DOHH2 (cell line): Measurements from ENCODE around the gene MYO1F.

ENCODE experiments used
- H3F3A ChIP-seq: fragments of 200-600 bp; sonication (generic), shearing (Covaris generic); 2 replicates; pipeline ENCODE4 v1.6.0; 2016; ENCODE audit warnings: antibody characterized with exemption, mild to moderate bottlenecking; ENCODE audit not compliant: control insufficient read depth, insufficient read depth
- H3K27ac ChIP-seq: fragments of 200-600 bp; sonication (generic); 2 replicates; pipeline ENCODE4 v1.5.1; 2014; ENCODE audit warnings: low read depth, mild to moderate bottlenecking, low read length, moderate library complexity
- H3K27me3 ChIP-seq: fragments of 200-600 bp; sonication (generic); 2 replicates; pipeline ENCODE4 v1.6.1; 2014; ENCODE audit warnings: mild to moderate bottlenecking, low read length, mixed read lengths; ENCODE audit not compliant: control insufficient read depth
- H3K36me3 ChIP-seq: fragments of 200-600 bp; sonication (generic); 2 replicates; pipeline ENCODE4 v1.6.1; 2014; ENCODE audit warnings: mild to moderate bottlenecking, low read length, moderate library complexity, mixed read lengths; ENCODE audit not compliant: control insufficient read depth
- H3K4me1 ChIP-seq: fragments of 200-600 bp; sonication (generic); 2 replicates; pipeline ENCODE4 v1.6.1; 2014; ENCODE audit warnings: mild to moderate bottlenecking, low read length, mixed read lengths; ENCODE audit not compliant: control insufficient read depth
- H3K4me2 ChIP-seq: fragments of 200-600 bp; sonication (generic); 2 replicates; pipeline ENCODE4 v1.6.0; 2014; ENCODE audit warnings: mild to moderate bottlenecking, low read length, moderate library complexity
- H3K4me3 ChIP-seq: fragments of 200-600 bp; sonication (generic); 2 replicates; pipeline ENCODE4 v1.5.1; 2014; ENCODE audit warnings: mild to moderate bottlenecking, low read length, mixed read lengths
- H3K79me2 ChIP-seq: fragments of 200-600 bp; sonication (generic); 2 replicates; pipeline ENCODE4 v1.6.1; 2014; ENCODE audit warnings: mild to moderate bottlenecking, low read length, mixed read lengths; ENCODE audit not compliant: control insufficient read depth
- H3K9me2 ChIP-seq: fragments of 200-600 bp; sonication (generic); replicated peaks from 2 replicates; pipeline ENCODE4 v1.6.1; 2014; ENCODE audit warnings: mild to moderate bottlenecking, low read length, mixed read lengths; ENCODE audit not compliant: control insufficient read depth
- H3K9me3 ChIP-seq: fragments of 200-600 bp; sonication (generic); 2 replicates; pipeline ENCODE4 v1.6.1; 2014; ENCODE audit warnings: antibody characterized with exemption, low read length, mixed read lengths; ENCODE audit not compliant: control insufficient read depth, insufficient read depth
- H4K20me1 ChIP-seq: fragments of 200-600 bp; sonication (generic); 2 replicates; pipeline ENCODE4 v1.6.0; 2014; ENCODE audit warnings: low read depth, mild to moderate bottlenecking, antibody characterized with exemption, low read length, moderate library complexity; ENCODE audit not compliant: control insufficient read depth, insufficient read depth
- CTCF ChIP-seq: fragments of 200-600 bp; sonication (generic); IDR thresholded peaks from one replicate; pipeline ENCODE4 v1.5.1; 2014; ENCODE audit warnings: antibody characterized with exemption, mild to moderate bottlenecking, low read depth, low read length; ENCODE audit not compliant: poor library complexity, severe bottlenecking
- EZH2phosphoT487 ChIP-seq: fragments of 200-600 bp; sonication (generic); IDR thresholded peaks from 2 replicates; pipeline ENCODE4 v1.6.1; 2017; ENCODE audit warnings: borderline replicate concordance, mild to moderate bottlenecking, antibody characterized with exemption, low read length, moderate library complexity, mixed read lengths

MYO1F gene

GRCh38 chr19:8513036-8513686 lies 64.1 kb downstream of the MYO1F start:
- Histone ChIP-seq H3K4me3 (peak overlapping the region; percentile 85), H4K20me1 (no peaks in the 10 kb centered on the region), H3K79me2 (peaks cover 12% of the 10 kb centered on the region), H3K27ac (peak overlapping the region; percentile 75), H3K36me3 (no peaks in the 10 kb centered on the region; the same call in 1 of the 2 replicates), H3K9me2 (no peaks in the 10 kb centered on the region), H3K4me2 (peak overlapping the region; percentile 87), H3K4me1 (peaks cover 28% of the 10 kb centered on the region), H3F3A (no peaks in the 10 kb centered on the region), H3K9me3 (no peaks in the 10 kb centered on the region), H3K27me3 (no peaks in the 10 kb centered on the region)
- TF ChIP-seq EZH2phosphoT487, result no peak

- peaks cover 12% of the 10 kb centered on the region for H3K79me2 ChIP-seq
- no peak overlapping the region for H3K27ac ChIP-seq
- H3F3A ChIP-seq, result no peaks in the 10 kb centered on the region
- no peaks in the 10 kb centered on the region for H4K20me1 ChIP-seq
- H3K4me3 ChIP-seq, result peak overlapping the region; percentile 85
- TF ChIP-seq EZH2phosphoT487 (no peak), CTCF (no peak)
- peaks cover 21% of the 10 kb centered on the region for H3K4me1 ChIP-seq
- peak overlapping the region; percentile 87 for H3K4me2 ChIP-seq
- H3K27me3 ChIP-seq, result no peaks in the 10 kb centered on the region
- no peaks in the 10 kb centered on the region for H3K9me2 ChIP-seq
- no peaks in the 10 kb centered on the region; the same call in 1 of the 2 replicates for H3K36me3 ChIP-seq
- no peaks in the 10 kb centered on the region for H3K9me3 ChIP-seq
Measured at GRCh38 chr19:8512115-8512967, 64.9 kb downstream of the MYO1F start.

- Histone ChIP-seq H3F3A (no peaks in the 10 kb centered on the region), H3K27me3 (no peaks in the 10 kb centered on the region), H3K36me3 (no peaks in the 10 kb centered on the region; the same call in 1 of the 2 replicates), H3K79me2 (peaks cover 12% of the 10 kb centered on the region), H3K4me3 (no peak overlapping the region), H3K4me1 (peaks cover 21% of the 10 kb centered on the region), H3K27ac (no peak overlapping the region), H4K20me1 (no peaks in the 10 kb centered on the region), H3K9me2 (no peaks in the 10 kb centered on the region), H3K9me3 (no peaks in the 10 kb centered on the region), H3K4me2 (no peak overlapping the region)
- TF ChIP-seq CTCF, result peak; percentile 34
- no peak for TF ChIP-seq EZH2phosphoT487
Measured at GRCh38 chr19:8511573-8512101, 65.6 kb downstream of the MYO1F start.
